Fibroblast of lung (primary cell): Measurements from ENCODE around the gene CAPZB. TPM values are rescaled to one million over a fixed set of nuclear protein-coding genes. Genes with fewer than 3 reads are reported as not detected.

ENCODE experiments used
- DNase-seq, 2 donors: peaks; one replicate each; pipeline versions ENCODE4 v3.0.0 to v3.0.0-alpha.2; 2010; ENCODE audit warnings: low read depth in 2 of 2
- H2AFZ ChIP-seq: 2 replicates; pipeline ENCODE4 v1.5.1; 2012; ENCODE audit warnings: low read length, control low read depth, inconsistent platforms
- H3K27ac ChIP-seq: 2 replicates; pipeline ENCODE4 v1.5.1; 2011; ENCODE audit warnings: low read length, control low read depth; ENCODE audit not compliant: insufficient read depth
- H3K27me3 ChIP-seq: 2 replicates; pipeline ENCODE4 v1.5.1; 2011; ENCODE audit warnings: mild to moderate bottlenecking, low read length; ENCODE audit not compliant: control insufficient read depth, insufficient read depth
- H3K36me3 ChIP-seq: 2 replicates; pipeline ENCODE4 v1.5.1; 2011; ENCODE audit warnings: low read length; ENCODE audit not compliant: control insufficient read depth, insufficient read depth
- H3K4me1 ChIP-seq: 2 replicates; pipeline ENCODE4 v1.5.1; 2011; ENCODE audit warnings: low read length; ENCODE audit not compliant: control insufficient read depth, insufficient read depth; ENCODE audit errors: extremely low read depth
- H3K4me2 ChIP-seq: 2 replicates; pipeline ENCODE4 v1.5.1; 2011; ENCODE audit warnings: low read length, control low read depth; ENCODE audit not compliant: insufficient read depth; ENCODE audit errors: extremely low read depth
- H3K4me3 ChIP-seq, 4 experiments: fragments of 200-600 bp in 1 of 4; sonication (generic) in 1 of 4; replicated peaks in 1 of 4; 2 replicates each; pipeline ENCODE4 v1.5.1; 2011 to 2016; ENCODE audit warnings: low read length in 4 of 4, low read depth in 3 of 4, mild to moderate bottlenecking in 3 of 4, control low read depth in 2 of 4, inconsistent platforms in 1 of 4, mixed read lengths in 1 of 4; ENCODE audit not compliant: insufficient read depth in 1 of 4; ENCODE audit errors: control extremely low read depth in 1 of 4
- H3K79me2 ChIP-seq: 2 replicates; pipeline ENCODE4 v1.5.1; 2012; ENCODE audit warnings: mild to moderate bottlenecking, low read length, inconsistent platforms; ENCODE audit not compliant: control insufficient read depth, insufficient read depth
- H3K9ac ChIP-seq: 2 replicates; pipeline ENCODE4 v1.5.1; 2011; ENCODE audit warnings: mild to moderate bottlenecking, low read length, control low read depth; ENCODE audit not compliant: insufficient read depth
- H3K9me3 ChIP-seq: 2 replicates; pipeline ENCODE4 v1.5.1; 2012; ENCODE audit warnings: low read depth, low read length; ENCODE audit not compliant: control insufficient read depth, insufficient read depth
- H4K20me1 ChIP-seq: 2 replicates; pipeline ENCODE4 v1.5.1; 2011; ENCODE audit warnings: low read length; ENCODE audit not compliant: control insufficient read depth, insufficient read depth; ENCODE audit errors: extremely low read depth
- CTCF ChIP-seq, 2 donors: IDR thresholded peaks in 1 of 2; conservative IDR thresholded peaks in 1 of 2; 1 replicate in 1 of 2; 2 replicates in 1 of 2; pipeline ENCODE4 v1.5.1; 2011 to 2012; ENCODE audit warnings: low read length in 2 of 2, control low read depth in 1 of 2, inconsistent platforms in 1 of 2, low read depth in 1 of 2, mild to moderate bottlenecking in 1 of 2
- EZH2 ChIP-seq: IDR thresholded peaks from 2 replicates; pipeline ENCODE4 v1.5.1; 2012; ENCODE audit warnings: low read length, control low read depth, mild to moderate bottlenecking; ENCODE audit errors: missing control alignments
- polyA plus RNA-seq, 2 donors: library from polyadenylated mRNA; depleted of rRNA in 1 of 2; stranded (reverse) in 1 of 2; unstranded in 1 of 2; fragments of >200 nt; gene quantifications; 2 replicates each; pipeline ENCODE4 v1.2.1, GENCODE V29; 2011 to 2012; ENCODE audit warnings: missing spikeins in 1 of 2
- total RNA-seq: library from RNA; depleted of rRNA; stranded (reverse); fragments of >200 nt; gene quantifications from 2 replicates; pipeline ENCODE4 v1.2.1, GENCODE V29; 2014

CAPZB gene
- total and polyA plus RNA-seq, 2 donors (not counting 1 experiment from before 2014, with no cell fraction given), result 104 to 495 TPM

GRCh38 chr1:19532519-19532918 is 47.2 kb upstream of the CAPZB start:
- no peaks in the 10 kb centered on the region for H4K20me1 ChIP-seq
- no peaks in the 10 kb centered on the region for H3K4me1 ChIP-seq
- H2AFZ ChIP-seq, result no peak overlapping the region
- no peak overlapping the region for H3K4me3 ChIP-seq
- H3K4me2 ChIP-seq, result no peak overlapping the region
- no peaks in the 10 kb centered on the region for H3K9me3 ChIP-seq
- no peak overlapping the region for H3K9ac ChIP-seq
- no peak overlapping the region for H3K27ac ChIP-seq
- DNase-seq, result no peak
- TF ChIP-seq EZH2, result no peak
- TF ChIP-seq CTCF (conservative IDR thresholded peaks at IDR 0.05 in 1 of 2, IDR thresholded peaks at IDR 0.05 in 1 of 2; ENCODE audit: low read depth in 1 of 2, low read length in 2 of 2), result no peak
- no peaks in the 10 kb centered on the region for H3K79me2 ChIP-seq
- no peaks in the 10 kb centered on the region for H3K36me3 ChIP-seq
- H3K27me3 ChIP-seq, result no peaks in the 10 kb centered on the region

GRCh38 chr1:19529664-19530063 is 44.3 kb upstream of the CAPZB start:
- Histone ChIP-seq H3K4me3 (no peak overlapping the region), H3K4me2 (no peak overlapping the region), H3K9me3 (no peaks in the 10 kb centered on the region), H3K9ac (no peak overlapping the region), H3K4me1 (no peaks in the 10 kb centered on the region), H3K27me3 (no peaks in the 10 kb centered on the region), H3K27ac (no peak overlapping the region), H3K79me2 (no peaks in the 10 kb centered on the region), H3K36me3 (no peaks in the 10 kb centered on the region), H4K20me1 (no peaks in the 10 kb centered on the region), H2AFZ (peak overlapping the region; percentile 39)
- no peak for DNase-seq
- TF ChIP-seq EZH2, result no peak

GRCh38 chr1:19528438-19528837 is 43.1 kb upstream of the CAPZB start:
- TF ChIP-seq EZH2, result no peak
- Histone ChIP-seq H3K9me3 (no peaks in the 10 kb centered on the region), H3K4me3 (no peak overlapping the region), H4K20me1 (no peaks in the 10 kb centered on the region), H3K4me1 (no peaks in the 10 kb centered on the region), H3K27me3 (no peaks in the 10 kb centered on the region), H3K9ac (no peak overlapping the region), H3K4me2 (no peak overlapping the region), H3K79me2 (no peaks in the 10 kb centered on the region), H3K27ac (no peak overlapping the region), H2AFZ (no peak overlapping the region), H3K36me3 (no peaks in the 10 kb centered on the region)
- no peak for DNase-seq

GRCh38 chr1:19525607-19526545 is 40.5 kb upstream of the CAPZB start:
- TF ChIP-seq EZH2 (no peak), CTCF (conservative IDR thresholded peaks at IDR 0.05 in 1 of 2, IDR thresholded peaks at IDR 0.05 in 1 of 2; ENCODE audit: low read depth in 1 of 2, low read length in 2 of 2) (no peak)
- Histone ChIP-seq H3K27ac (no peak overlapping the region), H3K27me3 (no peaks in the 10 kb centered on the region), H3K79me2 (no peaks in the 10 kb centered on the region), H3K36me3 (no peaks in the 10 kb centered on the region), H4K20me1 (no peaks in the 10 kb centered on the region), H3K9ac (no peak overlapping the region), H3K4me1 (no peaks in the 10 kb centered on the region), H2AFZ (no peak overlapping the region), H3K4me3 (no peak overlapping the region), H3K9me3 (no peaks in the 10 kb centered on the region), H3K4me2 (no peak overlapping the region)
- DNase-seq, result peak in 1 of 2 donors; percentile 12
